WTC11 (cell line): ENCODE measurements around the gene IFRD2. TPM values are rescaled to one million over a fixed set of nuclear protein-coding genes. Genes with fewer than 3 reads are reported as not detected.
"Not testable (repeated sequence)": the region's sequence is repeated elsewhere in the genome, so short reads cannot be mapped to it uniquely, and the experiment has no call there.

ENCODE experiments used
- ATAC-seq: fragments of 200-7000 bp; cut with Tn5 transposase; 2 replicates; pipeline ENCODE4 v1.10.0; 2021; ENCODE audit warnings: mild to moderate bottlenecking, moderate library complexity
- CTCF ChIA-PET: fragments of 300-600 bp; sonication (Branson Sonifier 250); formaldehyde crosslinking; loops from one replicate; lab custom pipeline; 2021; ENCODE audit warnings: antibody characterized with exemption; lab: Charles Lee
- POLR2A ChIA-PET: fragments of 350-600 bp; sonication (Branson Sonifier 250); formaldehyde crosslinking; loops from one replicate; lab custom pipeline; 2021; ENCODE audit warnings: antibody characterized with exemption; lab: Charles Lee
- DNase-seq: peaks from one replicate; pipeline ENCODE4 v3.0.0; 2021; ENCODE audit warnings: low spot score
- H3K27ac Mint-ChIP-seq: 2 replicates; pipeline ENCODE4 v1.8.0; 2021; ENCODE audit warnings: mixed read lengths
- H3K27me3 Mint-ChIP-seq: 2 replicates; pipeline ENCODE4 v1.8.0; 2021; ENCODE audit warnings: low read depth, mild to moderate bottlenecking, moderate library complexity, mixed read lengths
- H3K36me3 Mint-ChIP-seq: 2 replicates; pipeline ENCODE4 v1.8.0; 2021; ENCODE audit warnings: mixed read lengths
- H3K4me1 Mint-ChIP-seq: 2 replicates; pipeline ENCODE4 v1.8.0; 2022; ENCODE audit warnings: mixed read lengths
- H3K4me3 Mint-ChIP-seq: 2 replicates; pipeline ENCODE4 v1.8.0; 2021; ENCODE audit warnings: mild to moderate bottlenecking, moderate library complexity, mixed read lengths
- H3K9me3 Mint-ChIP-seq: 2 replicates; pipeline ENCODE4 v1.8.0; 2021; ENCODE audit warnings: mixed read lengths
- CDX4 ChIP-seq: fragments of 250-450 bp; sonication (Bioruptor Pico); IDR thresholded peaks from 2 replicates; pipeline ENCODE4 v1.9.0; 2021; ENCODE audit warnings: moderate library complexity, mild to moderate bottlenecking, inconsistent platforms, borderline replicate concordance
- ELF4 ChIP-seq: sonication (generic); formaldehyde crosslinking; IDR thresholded peaks from 2 replicates; pipeline ENCODE4 v1.8.1; 2022; ENCODE audit warnings: low read depth, mild to moderate bottlenecking, moderate library complexity, missing genetic modification reagents
- FOXP4 ChIP-seq: sonication (generic); formaldehyde crosslinking; IDR thresholded peaks from 2 replicates; pipeline ENCODE4 v1.8.0; 2022; ENCODE audit warnings: mild to moderate bottlenecking, missing genetic modification reagents
- HMGA2 ChIP-seq: fragments of 250-450 bp; sonication (Bioruptor Pico); IDR thresholded peaks from 2 replicates; pipeline ENCODE4 v1.4.0; 2021; ENCODE audit warnings: mild to moderate bottlenecking, moderate library complexity
- HMGXB4 ChIP-seq: sonication (generic); formaldehyde crosslinking; IDR thresholded peaks from 2 replicates; pipeline ENCODE4 v1.8.1; 2023; ENCODE audit warnings: mild to moderate bottlenecking, moderate library complexity, missing genetic modification reagents
- JUN ChIP-seq: sonication (generic); formaldehyde crosslinking; IDR thresholded peaks from 2 replicates; pipeline ENCODE4 v1.8.0; 2023; ENCODE audit warnings: mild to moderate bottlenecking, missing genetic modification reagents
- MXD4 ChIP-seq: fragments of 250-450 bp; sonication (Bioruptor Pico); IDR thresholded peaks from 2 replicates; pipeline ENCODE4 v1.8.0; 2021; ENCODE audit warnings: mild to moderate bottlenecking, moderate library complexity, borderline replicate concordance
- NFE2L1 ChIP-seq: sonication (generic); formaldehyde crosslinking; IDR thresholded peaks from 2 replicates; pipeline ENCODE4 v1.8.1; 2023; ENCODE audit warnings: missing genetic modification reagents
- NR2C2 ChIP-seq: sonication (generic); formaldehyde crosslinking; IDR thresholded peaks from 2 replicates; pipeline ENCODE4 v1.8.0; 2022; ENCODE audit warnings: mild to moderate bottlenecking, missing genetic modification reagents
- SMAD4 ChIP-seq: sonication (generic); formaldehyde crosslinking; IDR thresholded peaks from 2 replicates; pipeline ENCODE4 v1.8.0; 2022; ENCODE audit warnings: mild to moderate bottlenecking, missing genetic modification reagents
- TCF7 ChIP-seq: sonication (generic); formaldehyde crosslinking; IDR thresholded peaks from 2 replicates; pipeline ENCODE4 v1.8.0; 2022; ENCODE audit warnings: mild to moderate bottlenecking, low read depth, missing genetic modification reagents, moderate library complexity
- ZNF396 ChIP-seq: fragments of 250-450 bp; sonication (Bioruptor Pico); IDR thresholded peaks from 2 replicates; pipeline ENCODE4 v1.8.0; 2021; ENCODE audit warnings: mild to moderate bottlenecking, moderate library complexity, borderline replicate concordance
- ZSCAN18 ChIP-seq: fragments of 250-450 bp; sonication (Bioruptor Pico); IDR thresholded peaks from 2 replicates; pipeline ENCODE4 v2.1.2; 2022; ENCODE audit warnings: mild to moderate bottlenecking, moderate library complexity
- total RNA-seq: library from RNA; stranded (reverse); gene quantifications from 3 replicates; pipeline ENCODE4 v1.2.3, GENCODE V29; 2021

IFRD2 gene
- total RNA-seq, 1 experiment from 2014 or later, result 92.0 TPM

- no peak for TF ChIP-seq JUN (CRISPR knock-in tag)
- no peak for TF ChIP-seq HMGXB4 (CRISPR knock-in tag)
- TF ChIP-seq FOXP4 (CRISPR knock-in tag), result no peak
Measured at GRCh38 chr3:50286322-50287227, 5.7 kb downstream of the IFRD2 start (continued).

- ATAC-seq, DNase-seq, H3K4me1 Mint-ChIP-seq, POLR2A ChIA-PET, H3K27ac Mint-ChIP-seq, H3K9me3 Mint-ChIP-seq, H3K4me3 Mint-ChIP-seq, H3K27me3 Mint-ChIP-seq: not testable (repeated sequence)
- CTCF ChIA-PET, result interaction anchor here (0.8 to 1.9 kb wide), 2 partner anchors 9 to 15 kb away, joined by 3 to 9 read pairs; partner anchors contain the start of genes HYAL3 and NAA80
- H3K36me3 Mint-ChIP-seq, result peaks cover 15% of the 10 kb centered on the region
Measured at GRCh38 chr3:50284121-50284520, 8.1 kb downstream of the IFRD2 start.

GRCh38 chr3:50279255-50280016, 12.8 kb downstream of the IFRD2 start:
- no peak for DNase-seq
- Mint-ChIP-seq H3K4me1 (peaks cover 12% of the 10 kb centered on the region), H3K27me3 (peaks cover 48% of the 10 kb centered on the region), H3K9me3 (no peaks in the 10 kb centered on the region), H3K27ac (no peak overlapping the region), H3K4me3 (no peak overlapping the region), H3K36me3 (no peaks in the 10 kb centered on the region)
- ATAC-seq, result no peak
- ChIA-PET POLR2A (interaction anchor here (0.6 to 1.0 kb wide), 3 partner anchors 10 to 42 kb away, joined by 3 to 5 read pairs (median 3); partner anchors contain the start of gene IFRD2), CTCF (interaction anchor here (0.9 to 2.7 kb wide), 4 partner anchors 20 to 84 kb away, joined by 4 to 12 read pairs (median 4); no protein-coding TSS in a partner anchor)
- no peak for TF ChIP-seq TCF7
- no peak for TF ChIP-seq NFE2L1 (CRISPR knock-in tag)
- no peak for TF ChIP-seq HMGXB4 (CRISPR knock-in tag)
- TF ChIP-seq HMGA2 (CRISPR knock-in tag), result no peak
- TF ChIP-seq ELF4, result no peak
- no peak for TF ChIP-seq NR2C2 (CRISPR knock-in tag)
- TF ChIP-seq SMAD4 (CRISPR knock-in tag), result no peak
- TF ChIP-seq MXD4 (CRISPR knock-in tag), result no peak
- no peak for TF ChIP-seq ZNF396 (CRISPR knock-in tag)

GRCh38 chr3:50278880-50279224, 13.4 kb downstream of the IFRD2 start, which contains the start of gene LSMEM2:
TSS of gene LSMEM2 (plus strand) at chr3:50279087. CDS start at chr3:50279114, 27 bp downstream.
- no peak within 1 kb of the TSS for H3K27ac Mint-ChIP-seq
- no peak for TF ChIP-seq ZSCAN18 (CRISPR knock-in tag)
- TF ChIP-seq CDX4 (CRISPR knock-in tag), result no peak
- ChIA-PET POLR2A (interaction anchor here (1.0 kb wide), 1 partner anchor 13 kb away, joined by 5 read pairs; the partner anchor contains the start of gene IFRD2), CTCF (interaction anchor here (0.9 to 2.7 kb wide), 5 partner anchors 19 to 84 kb away, joined by 3 to 12 read pairs (median 4); no protein-coding TSS in a partner anchor)
- no peak for ATAC-seq
- H3K27me3 Mint-ChIP-seq, result peaks cover 54% of the 10 kb centered on the region
- no peaks in the 10 kb centered on the region for H3K36me3 Mint-ChIP-seq
- no peak for DNase-seq
- H3K4me3 Mint-ChIP-seq, result no peak within 1 kb of the TSS
- peaks cover 17% of the 10 kb centered on the region for H3K4me1 Mint-ChIP-seq
- no peaks in the 10 kb centered on the region for H3K9me3 Mint-ChIP-seq
